HG03135 (cell line): ENCODE measurements around the gene CCDC14.
"Not testable (repeated sequence)": the region's sequence is repeated elsewhere in the genome, so short reads cannot be mapped to it uniquely, and the experiment has no call there.

Experiments used
- ATAC-seq: cut with Tn5 transposase; IDR thresholded peaks from one replicate; pipeline ENCODE4 v1.9.1; 2021; ENCODE audit warnings: mild to moderate bottlenecking, moderate library complexity; ENCODE audit not compliant: unreplicated experiment

The CCDC14 gene

GRCh38 chr3:123967260-123967659 lies 6.2 kb upstream of the CCDC14 start:
- ATAC-seq = not testable (repeated sequence)

GRCh38 chr3:123966799-123967198 lies 5.8 kb upstream of the CCDC14 start:
- ATAC-seq = not testable (repeated sequence)

DNA sequence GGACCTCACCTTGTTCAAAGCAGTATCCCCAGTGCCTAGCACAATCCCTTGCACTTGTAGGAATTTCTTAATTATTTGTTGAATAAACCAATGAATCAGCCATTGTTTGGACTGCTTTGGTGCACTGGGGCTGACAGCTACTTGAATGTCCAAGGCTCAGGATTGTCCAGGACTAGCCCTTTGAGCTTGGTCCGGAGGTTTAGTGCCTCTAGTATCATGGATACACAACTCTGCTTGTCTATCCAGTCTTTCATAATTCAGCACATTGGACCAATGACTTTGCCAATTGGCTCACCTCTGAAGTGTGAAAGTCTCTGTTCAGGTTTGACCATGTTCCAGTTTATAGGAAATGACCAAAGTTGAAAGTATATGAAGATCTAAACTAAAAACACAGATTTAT lies 3.8 kb upstream of the CCDC14 start:
- not testable (repeated sequence) for ATAC-seq

DNA sequence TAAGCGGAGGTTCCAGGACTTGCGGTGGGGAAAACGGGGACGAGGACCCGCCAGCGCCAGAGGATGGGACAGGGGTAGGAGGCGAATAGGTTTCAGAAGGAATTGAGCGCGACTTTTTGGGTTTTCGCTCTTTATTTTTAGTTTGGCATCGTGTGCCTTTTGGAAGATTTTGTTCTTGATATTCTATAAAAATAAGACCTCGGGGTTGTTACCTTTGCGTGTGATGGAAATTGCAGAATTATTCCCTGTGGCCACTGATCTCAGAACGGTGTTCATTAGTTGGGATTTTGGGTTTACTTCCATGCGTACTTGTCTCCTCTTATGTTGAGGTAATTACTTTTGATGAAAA lies 453 bp upstream of the CCDC14 start:
- ATAC-seq = no peak

DNA sequence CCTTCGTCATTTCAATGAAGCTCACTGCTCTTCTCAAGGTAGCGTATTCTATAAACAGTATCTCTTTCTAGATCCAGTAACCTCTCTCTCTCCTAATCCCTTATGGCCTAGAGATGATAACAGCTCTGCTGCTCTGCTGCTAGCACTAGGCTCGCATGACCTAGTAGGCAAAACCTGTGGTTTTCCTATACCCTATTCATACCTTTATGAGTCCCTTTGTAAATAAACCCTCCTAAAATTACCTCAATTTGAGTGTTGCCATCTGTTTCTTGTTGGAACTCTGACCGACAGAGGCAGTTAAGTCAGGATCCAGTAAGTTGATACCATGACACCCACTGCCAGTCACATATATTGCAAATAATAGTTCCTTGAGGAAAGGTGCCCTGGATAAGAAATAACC lies 7.3 kb downstream of the CCDC14 start:
- peak; percentile 54 for ATAC-seq

GRCh38 chr3:123952844-123953520 lies 8.0 kb downstream of the CCDC14 start:
- ATAC-seq = no peak

DNA sequence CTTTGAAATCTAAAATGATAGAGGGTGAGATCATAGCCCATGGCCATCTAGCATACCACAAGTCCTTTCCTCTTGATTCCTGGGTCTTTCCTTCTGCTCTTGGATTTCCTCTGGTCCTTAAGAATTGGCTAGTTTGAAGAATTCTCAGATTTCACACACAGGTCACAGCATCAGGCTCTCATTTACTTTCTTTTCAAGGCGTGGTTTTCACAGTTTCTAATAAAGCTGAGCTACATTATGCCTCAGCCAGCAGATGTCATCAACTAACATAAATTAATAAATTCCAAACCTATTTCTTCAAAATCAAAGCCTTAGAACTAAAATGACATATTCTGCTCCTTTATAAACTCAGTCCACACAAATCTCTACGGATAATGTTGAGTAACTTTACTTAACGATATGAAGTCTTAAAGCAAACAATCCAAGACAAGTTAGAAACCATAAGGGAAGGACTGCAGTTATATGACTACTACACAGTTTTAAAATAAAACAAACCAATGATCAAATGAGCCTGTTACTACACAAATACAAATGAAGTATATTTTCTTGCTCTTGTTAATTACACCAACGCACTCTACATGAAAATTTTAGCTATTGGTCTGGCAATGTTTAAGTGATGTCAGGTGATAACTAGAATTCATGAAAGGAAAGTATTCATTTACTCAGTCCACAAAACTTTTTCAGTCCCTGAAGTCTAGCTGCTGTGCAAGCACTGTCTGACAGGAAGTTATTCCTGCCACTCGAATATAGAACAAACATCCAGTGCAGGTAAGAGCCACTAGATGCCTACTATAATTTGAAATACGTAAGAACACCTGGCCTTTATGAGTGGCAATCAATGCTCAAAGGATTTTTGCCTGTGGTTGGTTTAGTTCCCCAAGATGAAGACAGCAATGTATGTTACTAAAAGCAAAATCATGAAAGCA lies 9.2 kb downstream of the CCDC14 start:
- ATAC-seq = no peak

- ATAC-seq = no peak
Measured at GRCh38 chr3:123949641-123950040, 11.4 kb downstream of the CCDC14 start.

DNA sequence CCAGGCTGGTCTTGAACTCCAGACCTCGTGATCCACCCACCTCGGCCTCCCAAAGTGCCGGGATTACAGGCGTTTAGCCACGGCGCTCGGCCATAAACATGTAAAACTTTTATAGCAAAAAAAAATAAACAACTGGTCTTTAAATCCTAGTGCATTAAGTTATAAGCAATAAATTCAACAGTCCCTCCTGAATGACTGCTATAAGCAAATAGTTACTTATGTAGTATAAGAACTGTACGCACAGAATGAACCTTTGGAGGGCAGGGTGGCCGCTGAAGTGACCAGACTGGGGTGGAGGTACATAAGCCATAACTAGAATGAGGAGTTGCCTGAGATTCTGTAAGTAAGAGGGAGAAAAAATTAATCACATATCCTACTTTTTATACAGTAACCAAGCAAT lies 12.6 kb downstream of the CCDC14 start:
- no peak for ATAC-seq

DNA sequence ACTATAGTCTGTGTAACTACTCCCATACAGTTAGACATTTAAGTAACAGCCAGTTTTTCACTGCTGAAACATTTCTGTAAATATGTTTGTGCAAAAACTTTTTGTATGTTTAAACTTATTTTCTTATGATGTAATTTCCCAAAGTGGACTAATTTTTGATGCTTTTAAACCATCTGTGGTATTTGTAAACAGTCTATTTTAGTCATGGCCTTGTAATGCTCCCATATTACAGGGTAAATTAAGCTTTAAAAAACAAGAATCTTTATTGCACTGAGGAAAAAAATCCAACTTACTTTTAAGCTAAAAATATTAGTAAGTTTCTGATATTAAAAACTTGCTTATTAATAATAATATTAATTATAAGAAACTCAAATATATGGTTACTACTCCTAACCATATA lies 13.5 kb downstream of the CCDC14 start:
- no peak for ATAC-seq

- no peak for ATAC-seq
Measured at GRCh38 chr3:123941542-123941941, 19.5 kb downstream of the CCDC14 start.

GRCh38 chr3:123941121-123941520 lies 19.9 kb downstream of the CCDC14 start:
- no peak for ATAC-seq

DNA sequence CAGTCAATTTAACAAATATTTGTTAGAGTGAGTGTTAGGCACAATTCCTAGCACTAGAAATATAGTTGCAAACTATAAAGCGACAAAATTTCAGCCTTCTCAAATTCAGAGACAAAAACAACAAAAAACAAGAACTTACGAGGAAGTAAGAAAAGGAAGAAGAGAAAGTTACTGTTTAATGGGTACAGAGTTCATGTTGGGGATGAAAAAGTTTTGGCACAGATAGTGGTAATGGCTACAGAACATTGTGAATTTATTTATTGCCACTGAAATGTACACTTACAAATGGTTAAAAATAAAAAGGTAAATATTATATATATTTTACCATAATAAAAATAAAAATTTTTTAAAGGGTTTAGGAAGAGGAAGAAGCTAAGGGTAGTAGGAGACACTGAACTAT lies 21.3 kb downstream of the CCDC14 start:
- ATAC-seq = no peak

DNA sequence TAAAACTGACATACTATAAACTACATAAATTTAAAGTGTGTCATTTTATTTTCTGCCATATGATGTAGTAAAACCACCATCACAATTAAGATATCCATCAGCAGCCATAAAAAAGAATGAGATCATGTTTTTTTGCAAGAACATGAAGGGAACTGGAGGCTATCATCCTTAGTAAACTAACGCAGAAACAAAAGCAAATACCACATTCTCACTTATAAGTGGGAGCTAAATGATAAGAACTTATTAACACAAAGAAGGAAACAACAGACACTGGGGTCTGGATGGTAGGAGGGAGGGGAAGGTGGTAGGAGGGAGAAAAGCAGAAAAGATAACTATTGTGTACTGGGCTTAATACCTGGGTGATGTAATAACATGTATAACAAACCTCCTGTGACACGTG lies 24.6 kb downstream of the CCDC14 start:
- no peak for ATAC-seq

- no peak for ATAC-seq
Measured at GRCh38 chr3:123935830-123936229, 25.2 kb downstream of the CCDC14 start.

GRCh38 chr3:123934250-123934649 lies 26.8 kb downstream of the CCDC14 start:
- ATAC-seq = no peak

- no peak for ATAC-seq
Measured at GRCh38 chr3:123930445-123930844, 30.6 kb downstream of the CCDC14 start.

DNA sequence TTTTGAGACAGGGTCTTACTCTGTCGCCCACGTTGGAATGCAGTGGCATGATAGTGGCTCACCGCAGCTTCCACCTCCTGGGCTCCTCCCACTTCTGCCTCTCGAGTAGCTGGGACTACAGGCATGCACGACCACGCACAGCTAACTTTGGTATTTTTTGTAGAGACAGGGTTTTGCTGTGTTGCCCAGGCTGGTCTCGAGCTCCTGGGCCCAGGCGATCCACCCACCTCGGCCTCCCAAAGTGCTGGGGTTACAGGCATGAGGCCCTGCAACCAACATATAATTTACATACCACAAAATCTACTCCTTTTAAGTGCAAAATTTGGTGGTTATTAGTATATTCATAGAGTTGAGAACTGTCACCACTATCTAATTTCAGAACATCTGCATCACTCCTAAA lies 31.7 kb downstream of the CCDC14 start:
- no peak for ATAC-seq

DNA sequence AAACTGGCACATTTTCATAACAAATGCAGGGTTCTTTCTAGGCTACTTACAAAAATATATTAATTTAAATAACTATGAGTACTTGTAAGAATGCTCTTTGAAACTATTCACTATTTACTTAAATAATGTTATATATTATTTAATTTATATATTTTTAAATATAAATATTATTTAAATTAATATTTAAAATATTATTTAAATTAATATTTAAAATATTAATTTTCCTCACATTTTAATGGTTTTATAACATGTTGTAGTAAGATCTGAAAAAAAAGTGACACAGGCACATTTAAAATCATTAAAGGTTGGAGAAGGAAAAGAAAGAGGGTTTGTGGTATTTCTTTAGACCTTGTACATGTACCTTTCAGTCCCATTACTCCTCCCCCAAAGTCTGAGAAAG lies 34.6 kb downstream of the CCDC14 start:
- ATAC-seq = no peak

DNA sequence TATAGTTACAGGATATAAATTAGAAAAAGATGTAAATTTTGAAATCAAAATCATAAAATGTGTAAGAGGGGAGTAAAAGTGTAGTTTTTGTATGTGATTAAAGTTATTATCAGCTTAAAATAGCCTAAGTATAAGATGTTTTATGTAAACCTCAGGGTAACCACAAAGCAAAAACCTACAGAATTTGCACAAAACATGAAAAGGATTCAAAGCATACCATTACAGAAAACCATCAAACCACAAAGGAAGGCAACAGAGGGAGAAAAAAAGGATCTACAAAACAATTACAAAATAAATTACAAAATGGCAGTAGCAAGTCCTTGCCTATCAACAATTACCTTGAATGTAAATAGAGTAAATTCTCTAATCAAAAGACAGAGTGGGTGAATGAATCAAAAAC lies 40.2 kb downstream of the CCDC14 start:
- no peak for ATAC-seq

GRCh38 chr3:123920383-123920782 lies 40.6 kb downstream of the CCDC14 start:
- ATAC-seq = no peak

- no peak for ATAC-seq
Measured at GRCh38 chr3:123919353-123919752, 41.7 kb downstream of the CCDC14 start.
